B cell (primary cell): Measurements from ENCODE around the gene RASA1. TPM values are rescaled to one million over a fixed set of nuclear protein-coding genes. Genes with fewer than 3 reads are reported as not detected.
"Not testable (repeated sequence)": the region's sequence is repeated elsewhere in the genome, so short reads cannot be mapped to it uniquely, and the experiment has no call there.

Source experiments
- ATAC-seq: fragments of 200-7000 bp; cut with Tn5 transposase; one replicate; pipeline ENCODE4 v1.10.0; 2021; ENCODE audit warnings: low read depth, mild to moderate bottlenecking, moderate number of reproducible peaks, moderate library complexity
- CTCF ChIA-PET: fragments of 350-600 bp; sonication (Branson Sonifier 250); formaldehyde crosslinking; loops from one replicate; lab custom pipeline; 2021; ENCODE audit warnings: antibody characterized with exemption, inconsistent platforms; lab: Charles Lee
- POLR2A ChIA-PET: fragments of 350-600 bp; sonication (Branson Sonifier 250); formaldehyde crosslinking; loops from one replicate; lab custom pipeline; 2021; ENCODE audit warnings: antibody characterized with exemption; lab: Charles Lee
- DNase-seq: peaks from one replicate; pipeline ENCODE4 v3.0.0; 2013
- H2AFZ ChIP-seq: 2 replicates; pipeline ENCODE4 v1.6.1; 2012; ENCODE audit warnings: mild to moderate bottlenecking, low read depth, low read length; ENCODE audit not compliant: insufficient read depth, poor library complexity, severe bottlenecking
- H3K27ac ChIP-seq, 2 donors: 1 replicate in 1 of 2; 2 replicates in 1 of 2; pipeline ENCODE4 v1.5.1; 2012 to 2013; ENCODE audit warnings: low read length in 2 of 2, mild to moderate bottlenecking in 2 of 2, moderate library complexity in 1 of 2
- H3K27me3 ChIP-seq, 4 experiments: fragments of 200-600 bp in 1 of 4; sonication (generic) in 1 of 4; replicated peaks in 1 of 4; 1 replicate in 2 of 4; 2 replicates in 2 of 4; pipeline versions ENCODE4 v1.6.1 to v1.7.0; 2013 to 2016; ENCODE audit warnings: low read length in 3 of 4, mild to moderate bottlenecking in 2 of 4, mixed read lengths in 1 of 4, moderate library complexity in 1 of 4; ENCODE audit not compliant: insufficient read depth in 4 of 4, control insufficient read depth in 3 of 4; ENCODE audit errors: control extremely low read depth in 1 of 4
- H3K36me3 ChIP-seq, 2 experiments: replicated peaks in 1 of 2; 1 replicate in 1 of 2; 2 replicates in 1 of 2; pipeline versions ENCODE4 v1.6.1 to v1.7.1; 2013; ENCODE audit warnings: low read length in 1 of 2; ENCODE audit not compliant: insufficient read depth in 2 of 2, control insufficient read depth in 1 of 2; ENCODE audit errors: control extremely low read depth in 1 of 2, extremely low read depth in 1 of 2
- H3K4me1 ChIP-seq, 2 donors: fragments of 200-600 bp in 1 of 2; sonication (generic) in 1 of 2; 1 replicate in 1 of 2; 2 replicates in 1 of 2; pipeline versions ENCODE4 v1.5.1 to v1.6.1; 2013 to 2017; ENCODE audit warnings: low read length in 2 of 2; ENCODE audit not compliant: control insufficient read depth in 2 of 2, insufficient read depth in 2 of 2
- H3K4me2 ChIP-seq: replicated peaks from 2 replicates; pipeline ENCODE3; 2012; ENCODE audit warnings: mild to moderate bottlenecking, low read depth, low read length; ENCODE audit not compliant: poor library complexity, severe bottlenecking
- H3K4me3 ChIP-seq, 5 experiments: fragments of 200-600 bp in 1 of 5; sonication (generic) in 1 of 5; 1 replicate in 3 of 5; 2 replicates in 2 of 5; pipeline versions ENCODE4 v1.5.1 to v1.7.0; 2011 to 2016; ENCODE audit warnings: low read length in 4 of 5, mild to moderate bottlenecking in 4 of 5, low read depth in 2 of 5, control low read depth in 1 of 5, moderate library complexity in 1 of 5; ENCODE audit not compliant: insufficient read depth in 1 of 5; ENCODE audit errors: control extremely low read depth in 1 of 5, extremely low read depth in 1 of 5
- H3K79me2 ChIP-seq: fragments of 200-600 bp; sonication (generic); one replicate; pipeline ENCODE4 v1.6.0; 2016; ENCODE audit warnings: low read length; ENCODE audit not compliant: control insufficient read depth, insufficient read depth
- H3K9ac ChIP-seq: fragments of 200-600 bp; sonication (generic); 2 replicates; pipeline ENCODE4 v1.6.1; 2017; ENCODE audit warnings: mild to moderate bottlenecking, low read length, moderate library complexity
- H3K9me3 ChIP-seq, 3 donors: one replicate each; pipeline versions ENCODE4 v1.6.1 to v1.7.1; 2013; ENCODE audit warnings: low read length in 2 of 3; ENCODE audit not compliant: control insufficient read depth in 2 of 3, insufficient read depth in 1 of 3; ENCODE audit errors: control extremely low read depth in 1 of 3
- H4K20me1 ChIP-seq: 2 replicates; pipeline ENCODE4 v1.6.0; 2012; ENCODE audit warnings: mild to moderate bottlenecking, low read length; ENCODE audit not compliant: insufficient read depth, control insufficient read depth, poor library complexity, severe bottlenecking
- H3K27ac Mint-ChIP-seq: one replicate; pipeline ENCODE4 v1.8.0; 2021; ENCODE audit warnings: mixed read lengths
- H3K27me3 Mint-ChIP-seq: one replicate; pipeline ENCODE4 v1.8.0; 2021; ENCODE audit warnings: mixed read lengths
- H3K4me1 Mint-ChIP-seq: one replicate; pipeline ENCODE4 v1.8.0; 2021; ENCODE audit warnings: mixed read lengths
- H3K4me3 Mint-ChIP-seq: one replicate; pipeline ENCODE4 v1.8.0; 2021; ENCODE audit warnings: mixed read lengths
- H3K9me3 Mint-ChIP-seq: one replicate; pipeline ENCODE4 v1.8.0; 2022; ENCODE audit warnings: mixed read lengths; ENCODE audit not compliant: insufficient read depth
- CTCF ChIP-seq: fragments of 200-600 bp; IDR thresholded peaks from one replicate; pipeline ENCODE4 v1.8.0; 2022; ENCODE audit warnings: antibody characterized with exemption, mild to moderate bottlenecking
- EZH2 ChIP-seq: IDR thresholded peaks from 2 replicates; pipeline ENCODE4 v1.6.1; 2012; ENCODE audit warnings: borderline replicate concordance, low read depth, mild to moderate bottlenecking, moderate library complexity, low read length; ENCODE audit not compliant: insufficient read depth, poor library complexity, severe bottlenecking
- WGBS: methylation state at CpG from one replicate; pipeline ENCODE4 v1.1.5; 2013; ENCODE audit warnings: missing lambda C conversion rate; ENCODE audit not compliant: insufficient coverage; 5-methylcytosine and 5-hydroxymethylcytosine counted together
- intact Hi-C: fragments of 100-400 bp; cut with micrococcal nuclease; formaldehyde crosslinking; loops from one replicate; pipeline ENCODE4 v1.10.0; 2022
- polyA plus RNA-seq: library from polyadenylated mRNA; depleted of rRNA; stranded (reverse); fragments of >200 nt; gene quantifications from 2 replicates; pipeline ENCODE4 v1.2.3, GENCODE V29; 2012
- total RNA-seq, 2 donors: library from RNA; stranded (reverse); fragments of 120-200 nt in 1 of 2; gene quantifications; 1 replicate in 1 of 2; 2 replicates in 1 of 2; pipeline versions ENCODE4 v1.2.3 to v1.2.4, GENCODE V29; 2013 to 2022

Gene RASA1
- total and polyA plus RNA-seq, 2 donors (not counting 1 experiment from before 2014, with no cell fraction given) = 18.9 to 32.2 TPM

GRCh38 chr5:87278590-87279100 is 11.0 kb downstream of the RASA1 start:
- Histone ChIP-seq H3K4me1 (peaks cover 6 to 16% of the 10 kb centered on the region in 2 donors), H3K36me3 (peaks cover 0 to 4% of the 10 kb centered on the region in 2 experiments), H4K20me1 (peaks cover 24% of the 10 kb centered on the region), H3K79me2 (peaks cover 85% of the 10 kb centered on the region), H3K4me3 (no peak overlapping the region), H3K4me2 (no peak overlapping the region), H2AFZ (no peak overlapping the region), H3K27me3 (no peaks in the 10 kb centered on the region), H3K27ac (no peak overlapping the region), H3K9ac (no peak overlapping the region), H3K9me3 (no peaks in the 10 kb centered on the region)
- ChIA-PET CTCF (interaction anchor here (0.7 kb wide), 1 partner anchor 197 kb away, joined by 3 read pairs; no protein-coding TSS in a partner anchor), POLR2A (no interaction called here)
- Mint-ChIP-seq H3K27me3 (no peaks in the 10 kb centered on the region), H3K4me1 (peaks cover 43% of the 10 kb centered on the region), H3K27ac (no peak overlapping the region), H3K9me3 (no peaks in the 10 kb centered on the region), H3K4me3 (no peak overlapping the region)
- TF ChIP-seq CTCF = no peak
- no peak for TF ChIP-seq EZH2
- intact Hi-C loops = no loop called here
- ATAC-seq (no peak), DNase-seq (no peak)
- WGBS = 100% methylated on average over 2 of the region's 4 CpGs

GRCh38 chr5:87282269-87282668 is 14.6 kb downstream of the RASA1 start:
- H3K4me1 ChIP-seq = peaks cover 0 to 5% of the 10 kb centered on the region in 2 donors
- no peak for DNase-seq
- no peaks in the 10 kb centered on the region for H3K9me3 ChIP-seq
- no peak overlapping the region for H2AFZ ChIP-seq
- Mint-ChIP-seq H3K4me3 (no peak overlapping the region), H3K27me3 (no peaks in the 10 kb centered on the region), H3K4me1 (peaks cover 25% of the 10 kb centered on the region), H3K9me3 (no peaks in the 10 kb centered on the region), H3K27ac (no peak overlapping the region)
- no peaks in the 10 kb centered on the region for H3K27me3 ChIP-seq
- H3K27ac ChIP-seq = peak overlapping the region in 1 of 2 donors; percentile 30
- intact Hi-C loops = no loop called here
- no peak overlapping the region for H3K9ac ChIP-seq
- peaks cover 2% of the 10 kb centered on the region for H4K20me1 ChIP-seq
- peaks cover 0 to 4% of the 10 kb centered on the region in 2 experiments for H3K36me3 ChIP-seq
- ChIA-PET CTCF (no interaction called here), POLR2A (no interaction called here)
- TF ChIP-seq EZH2 (no peak), CTCF (no peak)
- H3K79me2 ChIP-seq = peaks cover 65% of the 10 kb centered on the region
- H3K4me2 ChIP-seq = no peak overlapping the region
- ATAC-seq = no peak
- no CpG with 5 or more reads among the region's 2 CpGs for whole genome bisulfite sequencing
- no peak overlapping the region for H3K4me3 ChIP-seq

GRCh38 chr5:87287266-87287665 is 19.6 kb downstream of the RASA1 start:
- H3K27me3 ChIP-seq, CTCF ChIA-PET, H3K36me3 ChIP-seq, H3K9ac ChIP-seq, H3K27ac Mint-ChIP-seq, intact Hi-C loops, DNase-seq, H3K4me3 Mint-ChIP-seq, H3K4me1 ChIP-seq, H3K9me3 ChIP-seq, POLR2A ChIA-PET, H3K27me3 Mint-ChIP-seq, H2AFZ ChIP-seq, ATAC-seq, H3K27ac ChIP-seq, H3K9me3 Mint-ChIP-seq, H3K4me3 ChIP-seq, H3K4me2 ChIP-seq: not testable (repeated sequence)
- Histone ChIP-seq H3K79me2 (peaks cover 60% of the 10 kb centered on the region), H4K20me1 (peaks cover 22% of the 10 kb centered on the region)
- peaks cover 26% of the 10 kb centered on the region for H3K4me1 Mint-ChIP-seq
- WGBS = 100% methylated on average over 2 of the region's 4 CpGs
